SK-N-SH (cell line): ENCODE measurements around the gene KLHL40. TPM values are rescaled to one million over a fixed set of nuclear protein-coding genes. Genes with fewer than 3 reads are reported as not detected.

Source experiments
- CTCF ChIA-PET: fragments of 300-600, 350-600 bp; formaldehyde crosslinking; extraction: SDS; loops from one replicate; lab custom pipeline; 2021; lab: Yijun Ruan, JAX
- POLR2A ChIA-PET: fragments of 350-600 bp; sonication (Branson Sonifier 250); formaldehyde crosslinking; extraction: SDS; loops from one replicate; lab custom pipeline; 2020; ENCODE audit warnings: antibody characterized with exemption, inconsistent platforms; lab: Yijun Ruan, JAX
- DNase-seq: peaks from one replicate; pipeline ENCODE4 v3.0.0; 2012
- H2AFZ ChIP-seq: fragments of 200-600 bp; sonication (generic); 2 replicates; pipeline ENCODE4 v1.8.1; 2016; ENCODE audit warnings: antibody characterized with exemption, mild to moderate bottlenecking, low read depth
- H3F3A ChIP-seq: fragments of 200-600 bp; sonication (generic); replicated peaks from 2 replicates; pipeline ENCODE3; 2016; ENCODE audit warnings: antibody characterized with exemption, mild to moderate bottlenecking; ENCODE audit not compliant: insufficient read depth
- H3K27ac ChIP-seq, 2 experiments: fragments of 200-500 bp in 1 of 2; fragments of 200-600 bp in 1 of 2; sonication (Bioruptor generic) in 1 of 2; sonication (generic), shearing (Covaris generic) in 1 of 2; 2 replicates each; pipeline versions ENCODE4 v1.5.1 to v1.6.1; 2014 to 2016; ENCODE audit warnings: low read depth in 2 of 2, inconsistent platforms in 1 of 2, low read length in 1 of 2, mild to moderate bottlenecking in 1 of 2, mixed read lengths in 1 of 2
- H3K27me3 ChIP-seq: fragments of 200-600 bp; sonication (generic), shearing (Covaris generic); 2 replicates; pipeline ENCODE4 v1.6.1; 2016; ENCODE audit warnings: mixed run types; ENCODE audit not compliant: insufficient read depth
- H3K36me3 ChIP-seq, 2 experiments: fragments of 200-500 bp in 1 of 2; fragments of 200-600 bp in 1 of 2; sonication (Bioruptor generic) in 1 of 2; sonication (generic) in 1 of 2; replicated peaks in 1 of 2; 2 replicates each; pipeline versions ENCODE3 to v1.5.1; 2014 to 2016; ENCODE audit warnings: low read length in 1 of 2, mild to moderate bottlenecking in 1 of 2; ENCODE audit not compliant: insufficient read depth in 2 of 2, control insufficient read depth in 1 of 2
- H3K4me1 ChIP-seq, 2 experiments: fragments of 200-500 bp in 1 of 2; fragments of 200-600 bp in 1 of 2; sonication (Bioruptor generic) in 1 of 2; sonication (generic), shearing (Covaris generic) in 1 of 2; 2 replicates each; pipeline versions ENCODE4 v1.5.1 to v1.6.1; 2014 to 2016; ENCODE audit warnings: low read depth in 1 of 2, low read length in 1 of 2, mixed run types in 1 of 2; ENCODE audit not compliant: insufficient read depth in 2 of 2, control insufficient read depth in 1 of 2
- H3K4me2 ChIP-seq: fragments of 200-600 bp; sonication (generic), shearing (Covaris generic); 2 replicates; pipeline ENCODE4 v1.6.1; 2017; ENCODE audit warnings: mixed run types
- H3K4me3 ChIP-seq, 2 experiments: fragments of 200-500 bp in 1 of 2; fragments of 200-600 bp in 1 of 2; sonication (Bioruptor generic) in 1 of 2; sonication (generic), shearing (Covaris generic) in 1 of 2; 2 replicates each; pipeline versions ENCODE4 v1.5.1 to v1.8.1; 2014 to 2016; ENCODE audit warnings: low read depth in 2 of 2, inconsistent platforms in 1 of 2, low read length in 1 of 2, mild to moderate bottlenecking in 1 of 2, mixed read lengths in 1 of 2, moderate library complexity in 1 of 2
- H3K79me2 ChIP-seq: fragments of 200-600 bp; sonication (generic); 2 replicates; pipeline ENCODE4 v1.8.1; 2017; ENCODE audit warnings: mild to moderate bottlenecking; ENCODE audit not compliant: insufficient read depth
- H3K9ac ChIP-seq: fragments of 200-600 bp; sonication (generic); 2 replicates; pipeline ENCODE4 v1.6.1; 2017; ENCODE audit warnings: mixed run types
- H3K9me2 ChIP-seq: fragments of 200-600 bp; sonication (generic); 2 replicates; pipeline ENCODE4 v1.6.1; 2017; ENCODE audit warnings: mixed run types
- H3K9me3 ChIP-seq: fragments of 200-600 bp; sonication (generic); 2 replicates; pipeline ENCODE4 v1.6.1; 2017; ENCODE audit warnings: mixed run types, mild to moderate bottlenecking, moderate library complexity
- H4K20me1 ChIP-seq: fragments of 200-600 bp; sonication (generic); 2 replicates; pipeline ENCODE4 v1.6.1; 2017; ENCODE audit warnings: mild to moderate bottlenecking, mixed run types; ENCODE audit not compliant: insufficient read depth
- EZH2phosphoT487 ChIP-seq: fragments of 200-600 bp; sonication (generic); IDR thresholded peaks from 2 replicates; pipeline ENCODE4 v1.6.1; 2017; ENCODE audit warnings: low read depth, mixed run types, mild to moderate bottlenecking, antibody characterized with exemption, moderate library complexity, borderline replicate concordance
- FOXM1 ChIP-seq: IDR thresholded peaks from 2 replicates; pipeline ENCODE4 v1.4.0; 2012; ENCODE audit warnings: low read depth, mild to moderate bottlenecking
- GABPA ChIP-seq: IDR thresholded peaks from 2 replicates; pipeline ENCODE4 v1.4.0; 2012; ENCODE audit warnings: low read depth, mild to moderate bottlenecking
- NRF1 ChIP-seq: IDR thresholded peaks from 2 replicates; pipeline ENCODE4 v1.6.1; 2012; ENCODE audit warnings: low read depth, mild to moderate bottlenecking, low read length
- RAD21 ChIP-seq: IDR thresholded peaks from 2 replicates; pipeline ENCODE4 v1.6.1; 2012; ENCODE audit warnings: mild to moderate bottlenecking, low read length
- TAF1 ChIP-seq: IDR thresholded peaks from 2 replicates; pipeline ENCODE4 v1.6.1; 2012; ENCODE audit warnings: low read depth, mild to moderate bottlenecking, low read length, moderate library complexity, borderline replicate concordance
- WGBS: methylation state at CpG from one replicate; pipeline ENCODE4 v1.1.6; 2017; ENCODE audit warnings: low lambda C conversion rate; 5-methylcytosine and 5-hydroxymethylcytosine counted together
- polyA plus RNA-seq, 3 experiments: library from polyadenylated mRNA; depleted of rRNA; stranded (reverse); fragments of >200 nt; gene quantifications; 2 replicates each; pipeline ENCODE4 v1.2.3, GENCODE V29; 2012
- TF ChIP-seq, protein P1 (sequence below): fragments of 200-600 bp; sonication (generic); IDR thresholded peaks from 2 replicates; pipeline ENCODE4 v1.6.1; 2017; ENCODE audit warnings: antibody characterized with exemption, mild to moderate bottlenecking, moderate library complexity
- TF ChIP-seq, protein P2 (sequence below): IDR thresholded peaks from 2 replicates; pipeline ENCODE4 v1.4.0; 2012; ENCODE audit warnings: low read depth
- TF ChIP-seq, protein P3 (sequence below): fragments of 150-350 bp; IDR thresholded peaks from 2 replicates; pipeline ENCODE4 v1.6.1; 2017; ENCODE audit warnings: antibody characterized with exemption, low read length, low read depth, borderline replicate concordance
- TF ChIP-seq, protein P4 (sequence below): IDR thresholded peaks from 2 replicates; pipeline ENCODE4 v1.4.0; 2012; ENCODE audit warnings: low read depth, borderline replicate concordance

Gene KLHL40
- polyA plus RNA-seq, 1 of the 3 experiments (the other 2 are of a cell fraction) = not detected

- WGBS = no CpG with 5 or more reads among the region's 1 CpG
- H3K27me3 ChIP-seq = no peaks in the 10 kb centered on the region
- H2AFZ ChIP-seq = peak overlapping the region; percentile 56; the same call in 1 of the 2 replicates
- H4K20me1 ChIP-seq = peaks cover 6% of the 10 kb centered on the region; the same call in 1 of the 2 replicates
- peak overlapping the region; percentile 79 to 91; a peak in 2 of 4 replicates for H3K4me3 ChIP-seq
- H3K4me1 ChIP-seq = peaks cover 24 to 42% of the 10 kb centered on the region in 2 experiments
- H3K9me3 ChIP-seq = no peaks in the 10 kb centered on the region
- POLR2A ChIA-PET = interaction anchor here (1.5 kb wide), 1 partner anchor 52 kb away, joined by 3 read pairs; the partner anchor contains the start of gene NKTR
- TF ChIP-seq, protein P1, sequence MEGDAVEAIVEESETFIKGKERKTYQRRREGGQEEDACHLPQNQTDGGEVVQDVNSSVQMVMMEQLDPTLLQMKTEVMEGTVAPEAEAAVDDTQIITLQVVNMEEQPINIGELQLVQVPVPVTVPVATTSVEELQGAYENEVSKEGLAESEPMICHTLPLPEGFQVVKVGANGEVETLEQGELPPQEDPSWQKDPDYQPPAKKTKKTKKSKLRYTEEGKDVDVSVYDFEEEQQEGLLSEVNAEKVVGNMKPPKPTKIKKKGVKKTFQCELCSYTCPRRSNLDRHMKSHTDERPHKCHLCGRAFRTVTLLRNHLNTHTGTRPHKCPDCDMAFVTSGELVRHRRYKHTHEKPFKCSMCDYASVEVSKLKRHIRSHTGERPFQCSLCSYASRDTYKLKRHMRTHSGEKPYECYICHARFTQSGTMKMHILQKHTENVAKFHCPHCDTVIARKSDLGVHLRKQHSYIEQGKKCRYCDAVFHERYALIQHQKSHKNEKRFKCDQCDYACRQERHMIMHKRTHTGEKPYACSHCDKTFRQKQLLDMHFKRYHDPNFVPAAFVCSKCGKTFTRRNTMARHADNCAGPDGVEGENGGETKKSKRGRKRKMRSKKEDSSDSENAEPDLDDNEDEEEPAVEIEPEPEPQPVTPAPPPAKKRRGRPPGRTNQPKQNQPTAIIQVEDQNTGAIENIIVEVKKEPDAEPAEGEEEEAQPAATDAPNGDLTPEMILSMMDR = no peak
- TF ChIP-seq FOXM1 = no peak
- TF ChIP-seq TAF1 = no peak
- no peak for TF ChIP-seq EZH2phosphoT487
- TF ChIP-seq, protein P2, sequence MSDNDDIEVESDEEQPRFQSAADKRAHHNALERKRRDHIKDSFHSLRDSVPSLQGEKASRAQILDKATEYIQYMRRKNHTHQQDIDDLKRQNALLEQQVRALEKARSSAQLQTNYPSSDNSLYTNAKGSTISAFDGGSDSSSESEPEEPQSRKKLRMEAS = no peak
- TF ChIP-seq, protein P3, sequence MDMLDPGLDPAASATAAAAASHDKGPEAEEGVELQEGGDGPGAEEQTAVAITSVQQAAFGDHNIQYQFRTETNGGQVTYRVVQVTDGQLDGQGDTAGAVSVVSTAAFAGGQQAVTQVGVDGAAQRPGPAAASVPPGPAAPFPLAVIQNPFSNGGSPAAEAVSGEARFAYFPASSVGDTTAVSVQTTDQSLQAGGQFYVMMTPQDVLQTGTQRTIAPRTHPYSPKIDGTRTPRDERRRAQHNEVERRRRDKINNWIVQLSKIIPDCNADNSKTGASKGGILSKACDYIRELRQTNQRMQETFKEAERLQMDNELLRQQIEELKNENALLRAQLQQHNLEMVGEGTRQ = no peak
- TF ChIP-seq, protein P4, sequence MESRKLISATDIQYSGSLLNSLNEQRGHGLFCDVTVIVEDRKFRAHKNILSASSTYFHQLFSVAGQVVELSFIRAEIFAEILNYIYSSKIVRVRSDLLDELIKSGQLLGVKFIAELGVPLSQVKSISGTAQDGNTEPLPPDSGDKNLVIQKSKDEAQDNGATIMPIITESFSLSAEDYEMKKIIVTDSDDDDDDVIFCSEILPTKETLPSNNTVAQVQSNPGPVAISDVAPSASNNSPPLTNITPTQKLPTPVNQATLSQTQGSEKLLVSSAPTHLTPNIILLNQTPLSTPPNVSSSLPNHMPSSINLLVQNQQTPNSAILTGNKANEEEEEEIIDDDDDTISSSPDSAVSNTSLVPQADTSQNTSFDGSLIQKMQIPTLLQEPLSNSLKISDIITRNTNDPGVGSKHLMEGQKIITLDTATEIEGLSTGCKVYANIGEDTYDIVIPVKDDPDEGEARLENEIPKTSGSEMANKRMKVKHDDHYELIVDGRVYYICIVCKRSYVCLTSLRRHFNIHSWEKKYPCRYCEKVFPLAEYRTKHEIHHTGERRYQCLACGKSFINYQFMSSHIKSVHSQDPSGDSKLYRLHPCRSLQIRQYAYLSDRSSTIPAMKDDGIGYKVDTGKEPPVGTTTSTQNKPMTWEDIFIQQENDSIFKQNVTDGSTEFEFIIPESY = no peak
- no peak for TF ChIP-seq GABPA
- no peak for TF ChIP-seq NRF1
- TF ChIP-seq RAD21 = no peak
- peaks cover 9 to 22% of the 10 kb centered on the region in 2 experiments for H3K36me3 ChIP-seq
- peak overlapping the region; percentile 83 to 84 for H3K27ac ChIP-seq
- DNase-seq = no peak
- peaks cover 33% of the 10 kb centered on the region for H3F3A ChIP-seq
- H3K9ac ChIP-seq = peak overlapping the region; percentile 41; the same call in 1 of the 2 replicates
- CTCF ChIA-PET = interaction anchor here (1.0 to 2.3 kb wide), 5 partner anchors 15 to 128 kb away, joined by 3 to 9 read pairs (median 4); partner anchors contain the start of gene SEC22C
- peaks cover 63% of the 10 kb centered on the region for H3K79me2 ChIP-seq
- H3K4me2 ChIP-seq = peak overlapping the region; percentile 79
- no peaks in the 10 kb centered on the region for H3K9me2 ChIP-seq
These were observed 33.1 kb upstream of the KLHL40 start for GRCh38 chr3:42652251-42652610.
